HEK293 (cell line): ENCODE data around the gene IRX4.

ENCODE experiments used
- CTCF ChIA-PET: fragments of 350-600 bp; formaldehyde crosslinking; extraction: SDS; loops from one replicate; lab custom pipeline; 2021; ENCODE audit warnings: antibody characterized with exemption; lab: Yijun Ruan, JAX
- POLR2A ChIA-PET: fragments of 300-600 bp; formaldehyde crosslinking; extraction: SDS; loops from one replicate; lab custom pipeline; 2020; ENCODE audit warnings: antibody characterized with exemption, inconsistent platforms; lab: Yijun Ruan, JAX
- H3K27ac ChIP-seq: fragments of 200-500 bp; sonication (Bioruptor generic); 2 replicates; pipeline ENCODE4 v1.5.1; 2014; ENCODE audit warnings: low read depth, low read length, control low read depth, inconsistent platforms; ENCODE audit errors: extremely low read depth
- H3K36me3 ChIP-seq, 2 experiments: fragments of 200-500 bp in 1 of 2; sonication (Bioruptor generic) in 1 of 2; 1 replicate in 1 of 2; 2 replicates in 1 of 2; pipeline ENCODE4 v1.5.1; 2014 to 2017; ENCODE audit warnings: inconsistent platforms in 2 of 2, low read length in 2 of 2; ENCODE audit not compliant: control insufficient read depth in 2 of 2, insufficient read depth in 1 of 2
- H3K4me1 ChIP-seq: fragments of 200-500 bp; sonication (Bioruptor generic); 2 replicates; pipeline ENCODE4 v1.5.1; 2014; ENCODE audit warnings: mild to moderate bottlenecking, low read length, inconsistent platforms; ENCODE audit not compliant: control insufficient read depth, insufficient read depth
- H3K4me3 ChIP-seq: 2 replicates; pipeline ENCODE4 v1.5.1; 2011; ENCODE audit warnings: low read depth, mild to moderate bottlenecking, control low read depth, low read length, moderate library complexity
- H3K9me3 ChIP-seq: fragments of 200-500 bp; sonication (Bioruptor generic); 2 replicates; pipeline ENCODE4 v1.5.1; 2014; ENCODE audit warnings: low read depth, low read length, inconsistent platforms; ENCODE audit not compliant: control insufficient read depth, insufficient read depth
- BCL11B ChIP-seq: fragments of 450-650 bp; formaldehyde crosslinking; IDR thresholded peaks from 2 replicates; pipeline ENCODE4 v1.5.1; 2016; ENCODE audit warnings: low read depth, missing biosample characterization, missing genetic modification characterization
- ELK4 ChIP-seq: IDR thresholded peaks from 2 replicates; pipeline ENCODE4 v1.6.1; 2011; ENCODE audit warnings: mild to moderate bottlenecking, low read depth, low read length, borderline replicate concordance
- PRDM1 ChIP-seq: fragments of 450-650 bp; formaldehyde crosslinking; IDR thresholded peaks from 2 replicates; pipeline ENCODE4; 2016; ENCODE audit warnings: missing biosample characterization, missing genetic modification characterization
- SALL2 ChIP-seq: fragments of 450-650 bp; formaldehyde crosslinking; IDR thresholded peaks from 2 replicates; pipeline ENCODE4 v1.5.0; 2017; ENCODE audit warnings: missing biosample characterization, mild to moderate bottlenecking, missing genetic modification characterization, borderline replicate concordance
- SCRT1 ChIP-seq: fragments of 450-650 bp; formaldehyde crosslinking; IDR thresholded peaks from 2 replicates; pipeline ENCODE4 v1.5.1; 2016; ENCODE audit warnings: missing biosample characterization, missing genetic modification characterization, borderline replicate concordance
- ZBTB20 ChIP-seq: fragments of 450-650 bp; formaldehyde crosslinking; IDR thresholded peaks from 2 replicates; pipeline ENCODE4 v1.5.1; 2016; ENCODE audit warnings: missing biosample characterization, missing genetic modification characterization
- ZBTB7A ChIP-seq: fragments of 450-650 bp; formaldehyde crosslinking; IDR thresholded peaks from 2 replicates; pipeline ENCODE4 v1.5.1; 2016; ENCODE audit warnings: low read depth, missing biosample characterization, missing genetic modification characterization
- ZEB2 ChIP-seq: fragments of 450-650 bp; formaldehyde crosslinking; IDR thresholded peaks from 2 replicates; pipeline ENCODE4 v1.5.1; 2016; ENCODE audit warnings: missing biosample characterization, missing genetic modification characterization
- ZNF121 ChIP-seq: fragments of 450-650 bp; formaldehyde crosslinking; IDR thresholded peaks from 2 replicates; pipeline ENCODE4 v1.5.1; 2016; ENCODE audit warnings: missing biosample characterization, missing genetic modification characterization
- ZNF138 ChIP-seq: fragments of 450-650 bp; formaldehyde crosslinking; IDR thresholded peaks from 2 replicates; pipeline ENCODE4 v1.5.1; 2016; ENCODE audit warnings: missing biosample characterization, missing genetic modification characterization, borderline replicate concordance
- ZNF157 ChIP-seq: fragments of 450-650 bp; formaldehyde crosslinking; IDR thresholded peaks from 2 replicates; pipeline ENCODE4 v1.5.1; 2016; ENCODE audit warnings: missing biosample characterization, missing genetic modification characterization
- ZNF16 ChIP-seq: fragments of 450-650 bp; formaldehyde crosslinking; IDR thresholded peaks from 2 replicates; pipeline ENCODE4 v1.5.1; 2016; ENCODE audit warnings: low read depth, missing biosample characterization, missing genetic modification characterization
- ZNF175 ChIP-seq: fragments of 450-650 bp; formaldehyde crosslinking; IDR thresholded peaks from 2 replicates; pipeline ENCODE4 v1.5.1; 2016; ENCODE audit warnings: missing biosample characterization, missing genetic modification characterization
- ZNF19 ChIP-seq: fragments of 450-650 bp; formaldehyde crosslinking; IDR thresholded peaks from 2 replicates; pipeline ENCODE4; 2016; ENCODE audit warnings: missing biosample characterization, missing genetic modification characterization, low read depth
- ZNF214 ChIP-seq: fragments of 450-650 bp; formaldehyde crosslinking; IDR thresholded peaks from 2 replicates; pipeline ENCODE4 v1.5.1; 2017; ENCODE audit warnings: missing biosample characterization, mild to moderate bottlenecking, missing genetic modification characterization, borderline replicate concordance
- ZNF266 ChIP-seq: fragments of 450-650 bp; formaldehyde crosslinking; IDR thresholded peaks from 2 replicates; pipeline ENCODE4 v1.5.1; 2016; ENCODE audit warnings: missing biosample characterization, missing genetic modification characterization, low read depth
- ZNF37A ChIP-seq: fragments of 450-650 bp; IDR thresholded peaks from 2 replicates; pipeline ENCODE4 v1.5.1; 2018; ENCODE audit warnings: missing biosample characterization, missing genetic modification characterization
- ZNF391 ChIP-seq: fragments of 450-650 bp; formaldehyde crosslinking; IDR thresholded peaks from 2 replicates; pipeline ENCODE4 v1.5.1; 2016; ENCODE audit warnings: low read depth, missing biosample characterization, missing genetic modification characterization, borderline replicate concordance
- ZNF394 ChIP-seq: fragments of 450-650 bp; formaldehyde crosslinking; IDR thresholded peaks from 2 replicates; pipeline ENCODE4 v1.5.1; 2016; ENCODE audit warnings: missing biosample characterization, missing genetic modification characterization, mild to moderate bottlenecking, moderate library complexity, borderline replicate concordance
- ZNF501 ChIP-seq: fragments of 450-650 bp; formaldehyde crosslinking; IDR thresholded peaks from 2 replicates; pipeline ENCODE4 v1.5.1; 2016; ENCODE audit warnings: missing biosample characterization, missing genetic modification characterization
- ZNF513 ChIP-seq: fragments of 450-650 bp; IDR thresholded peaks from 2 replicates; pipeline ENCODE4 v1.5.1; 2018; ENCODE audit warnings: missing biosample characterization, missing genetic modification characterization
- ZNF521 ChIP-seq: fragments of 450-650 bp; formaldehyde crosslinking; IDR thresholded peaks from 2 replicates; pipeline ENCODE4 v1.5.1; 2017; ENCODE audit warnings: missing biosample characterization, mild to moderate bottlenecking, missing genetic modification characterization
- ZNF571 ChIP-seq: fragments of 450-650 bp; formaldehyde crosslinking; IDR thresholded peaks from 2 replicates; pipeline ENCODE4 v1.5.0; 2017; ENCODE audit warnings: missing biosample characterization, missing genetic modification characterization
- ZNF664 ChIP-seq: fragments of 450-650 bp; formaldehyde crosslinking; IDR thresholded peaks from 2 replicates; pipeline ENCODE4 v1.5.1; 2016; ENCODE audit warnings: missing biosample characterization, missing genetic modification characterization
- ZNF677 ChIP-seq: fragments of 450-650 bp; IDR thresholded peaks from 2 replicates; pipeline ENCODE4 v1.5.0; 2018; ENCODE audit warnings: missing biosample characterization, mild to moderate bottlenecking, missing genetic modification characterization, moderate library complexity
- ZNF707 ChIP-seq: fragments of 450-650 bp; formaldehyde crosslinking; IDR thresholded peaks from 2 replicates; pipeline ENCODE4 v1.5.1; 2016; ENCODE audit warnings: missing biosample characterization, missing genetic modification characterization
- ZNF777 ChIP-seq: fragments of 450-650 bp; formaldehyde crosslinking; IDR thresholded peaks from 2 replicates; pipeline ENCODE4 v1.5.1; 2017; ENCODE audit warnings: missing biosample characterization, missing genetic modification characterization, borderline replicate concordance

IRX4 gene

GRCh38 chr5:1919750-1920149 lies 37.0 kb upstream of the IRX4 start:
- H3K27ac ChIP-seq = no peak overlapping the region
- POLR2A ChIA-PET = no interaction called here
- no peaks in the 10 kb centered on the region for H3K36me3 ChIP-seq
- H3K4me3 ChIP-seq = no peak overlapping the region
- TF ChIP-seq SCRT1 (tag by site-specific recombination) (no peak), ELK4 (no peak)
- CTCF ChIA-PET = no interaction called here
- H3K9me3 ChIP-seq = no peaks in the 10 kb centered on the region
- H3K4me1 ChIP-seq = no peaks in the 10 kb centered on the region

GRCh38 chr5:1919209-1919566 lies 36.5 kb upstream of the IRX4 start:
- Histone ChIP-seq H3K27ac (no peak overlapping the region), H3K9me3 (no peaks in the 10 kb centered on the region), H3K4me1 (no peaks in the 10 kb centered on the region), H3K36me3 (no peaks in the 10 kb centered on the region), H3K4me3 (no peak overlapping the region)
- ChIA-PET CTCF (no interaction called here), POLR2A (no interaction called here)
- TF ChIP-seq ZNF394 (tag by site-specific recombination) (no peak), ZNF266 (tag by site-specific recombination) (no peak), ZNF16 (no peak), ZNF391 (no peak), ZBTB7A (tag by site-specific recombination) (no peak), ZNF214 (no peak), ZNF138 (no peak), ZNF37A (tag by site-specific recombination) (no peak), ZNF664 (tag by site-specific recombination) (no peak), ZEB2 (tag by site-specific recombination) (no peak), ZNF571 (no peak), SALL2 (tag by site-specific recombination) (no peak), ZNF677 (tag by site-specific recombination) (no peak), ZNF501 (tag by site-specific recombination) (no peak), ZNF157 (no peak), ZNF513 (tag by site-specific recombination) (no peak)

- CTCF ChIA-PET = no interaction called here
- no peak overlapping the region for H3K27ac ChIP-seq
- no peaks in the 10 kb centered on the region for H3K9me3 ChIP-seq
- POLR2A ChIA-PET = no interaction called here
- no peak overlapping the region for H3K4me3 ChIP-seq
- no peaks in the 10 kb centered on the region for H3K36me3 ChIP-seq
- no peaks in the 10 kb centered on the region for H3K4me1 ChIP-seq
- TF ChIP-seq ZNF175 (tag by site-specific recombination) (no peak), ZNF777 (tag by site-specific recombination) (no peak), ZBTB20 (tag by site-specific recombination) (no peak), PRDM1 (tag by site-specific recombination) (no peak), BCL11B (tag by site-specific recombination) (no peak), ZNF521 (tag by site-specific recombination) (no peak), ZNF19 (tag by site-specific recombination) (no peak), ZNF513 (tag by site-specific recombination) (no peak), ZNF707 (no peak), ZNF121 (tag by site-specific recombination) (no peak)
Measured at GRCh38 chr5:1918488-1919208, 35.9 kb upstream of the IRX4 start.
